NK-92 (cell line): ENCODE data around the gene SEMA4C.

Experiments used
- DNase-seq: peaks from one replicate; lab custom pipeline; 2025; ENCODE audit not compliant: unreplicated experiment; lab: John Stamatoyannopoulos, UW

Gene SEMA4C, protein sequence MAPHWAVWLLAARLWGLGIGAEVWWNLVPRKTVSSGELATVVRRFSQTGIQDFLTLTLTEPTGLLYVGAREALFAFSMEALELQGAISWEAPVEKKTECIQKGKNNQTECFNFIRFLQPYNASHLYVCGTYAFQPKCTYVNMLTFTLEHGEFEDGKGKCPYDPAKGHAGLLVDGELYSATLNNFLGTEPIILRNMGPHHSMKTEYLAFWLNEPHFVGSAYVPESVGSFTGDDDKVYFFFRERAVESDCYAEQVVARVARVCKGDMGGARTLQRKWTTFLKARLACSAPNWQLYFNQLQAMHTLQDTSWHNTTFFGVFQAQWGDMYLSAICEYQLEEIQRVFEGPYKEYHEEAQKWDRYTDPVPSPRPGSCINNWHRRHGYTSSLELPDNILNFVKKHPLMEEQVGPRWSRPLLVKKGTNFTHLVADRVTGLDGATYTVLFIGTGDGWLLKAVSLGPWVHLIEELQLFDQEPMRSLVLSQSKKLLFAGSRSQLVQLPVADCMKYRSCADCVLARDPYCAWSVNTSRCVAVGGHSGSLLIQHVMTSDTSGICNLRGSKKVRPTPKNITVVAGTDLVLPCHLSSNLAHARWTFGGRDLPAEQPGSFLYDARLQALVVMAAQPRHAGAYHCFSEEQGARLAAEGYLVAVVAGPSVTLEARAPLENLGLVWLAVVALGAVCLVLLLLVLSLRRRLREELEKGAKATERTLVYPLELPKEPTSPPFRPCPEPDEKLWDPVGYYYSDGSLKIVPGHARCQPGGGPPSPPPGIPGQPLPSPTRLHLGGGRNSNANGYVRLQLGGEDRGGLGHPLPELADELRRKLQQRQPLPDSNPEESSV

DNA sequence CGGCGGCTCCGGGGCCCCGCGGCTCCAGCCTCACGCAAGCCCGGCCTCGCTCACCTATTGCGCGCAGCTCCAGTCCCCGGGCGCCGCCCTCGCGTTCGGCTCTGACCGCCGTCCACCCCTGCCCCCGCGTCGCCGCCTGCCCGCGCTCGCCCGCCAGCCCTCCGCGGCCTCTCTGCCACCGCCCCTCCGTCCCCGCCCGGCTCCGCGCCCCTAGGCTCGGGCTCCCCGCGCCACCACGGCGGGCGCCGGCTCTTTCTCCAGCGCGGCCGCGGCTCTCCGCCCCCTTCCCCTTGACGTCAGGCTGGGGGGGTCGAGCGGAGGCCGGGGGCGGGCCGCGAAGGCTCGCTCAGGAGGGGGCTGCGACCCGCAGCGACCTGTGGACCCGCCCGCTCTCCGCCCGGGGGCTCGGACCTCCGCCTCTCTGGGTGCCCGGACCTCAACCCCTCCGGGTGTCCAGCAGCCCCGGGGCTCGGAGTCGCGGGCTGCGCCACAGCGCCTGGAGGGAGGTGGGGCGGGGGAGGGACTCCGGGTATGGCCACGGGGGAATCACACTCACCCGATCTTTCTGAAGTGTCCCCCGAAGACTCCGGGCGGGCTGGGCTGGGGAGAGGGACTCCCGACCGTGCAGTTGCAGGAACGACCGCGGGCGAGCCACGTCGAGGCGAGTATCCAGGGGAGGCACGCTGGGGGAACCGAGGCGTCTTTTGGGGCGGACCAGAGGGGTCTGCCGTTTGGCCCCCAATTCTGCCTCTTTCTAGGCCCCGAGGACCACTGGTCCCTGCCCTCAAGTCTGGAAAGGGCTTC, at the start of gene SEMA4C:
TSS of gene SEMA4C (minus strand) at position 259 of the 804 bp plus-strand sequence. CDS start 2,194 bp downstream, outside the sequence.
- no peak for DNase-seq

DNA sequence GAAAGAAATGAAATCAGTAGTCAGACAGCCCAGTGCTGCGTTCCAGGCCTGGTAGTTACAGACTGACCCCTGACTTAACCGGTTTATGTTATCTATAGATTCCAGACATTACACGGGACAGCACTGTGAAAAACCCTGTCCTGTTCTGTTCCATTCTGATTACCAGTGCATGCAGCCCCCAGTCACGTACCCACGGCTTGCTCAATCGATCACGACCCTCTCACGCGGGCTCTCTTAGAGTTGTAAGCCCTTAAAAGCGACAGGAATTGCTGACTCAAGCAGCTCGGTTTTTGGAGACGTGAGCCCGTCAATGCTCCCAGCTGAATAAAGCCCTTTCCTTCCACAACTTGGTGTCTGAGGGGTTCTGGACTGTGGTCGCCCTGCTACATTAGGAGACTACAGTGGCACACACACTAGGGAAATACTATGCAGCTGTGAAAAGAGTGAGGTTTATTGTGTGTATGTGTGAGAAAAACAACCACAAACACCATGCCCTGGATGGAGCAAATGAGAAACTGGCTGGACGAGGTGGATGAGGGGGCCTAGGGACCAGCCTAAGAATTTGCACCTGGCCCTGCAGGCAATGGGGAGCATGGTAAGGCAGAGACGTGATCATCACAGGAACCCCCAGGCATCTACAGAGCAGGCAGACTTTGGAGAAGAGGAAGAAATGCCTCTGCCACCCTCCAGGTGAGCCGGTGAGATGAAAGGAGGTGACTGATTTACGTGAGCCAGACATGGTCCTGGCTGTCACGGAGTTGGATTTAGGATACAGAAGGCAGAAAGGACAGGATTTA, 49.1 kb upstream of the SEMA4C start:
- DNase-seq, result no peak

DNA sequence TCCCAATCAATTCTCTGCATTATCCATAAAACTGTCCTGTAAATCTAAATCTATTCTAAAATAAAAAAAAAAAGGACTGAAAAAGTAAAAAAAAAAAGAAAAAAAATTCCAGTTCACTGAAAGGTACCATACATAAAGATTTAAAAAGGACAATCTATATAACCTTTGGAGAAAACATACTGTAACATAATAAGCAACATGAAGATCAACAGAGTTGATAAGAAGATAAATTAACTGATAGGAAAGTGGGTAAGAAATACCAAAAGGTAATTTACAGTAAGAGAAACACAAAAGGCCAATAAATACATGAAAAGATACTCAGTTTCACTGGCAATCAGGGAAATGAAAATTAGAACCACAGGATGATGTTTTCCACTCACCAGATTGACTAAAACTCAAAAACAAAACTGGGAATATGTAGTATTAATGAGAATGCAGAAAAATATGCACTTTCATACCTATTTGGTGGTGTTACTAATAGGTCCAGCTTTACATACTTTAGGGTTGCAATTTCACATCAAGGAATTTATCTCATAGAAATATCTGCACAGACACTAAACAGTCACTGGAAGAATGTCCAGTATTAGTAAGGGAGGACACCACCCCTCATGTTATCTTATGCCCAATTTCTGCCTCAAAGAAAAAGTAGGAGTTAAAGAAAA, 48.3 kb upstream of the SEMA4C start:
- DNase-seq, result no peak

DNA sequence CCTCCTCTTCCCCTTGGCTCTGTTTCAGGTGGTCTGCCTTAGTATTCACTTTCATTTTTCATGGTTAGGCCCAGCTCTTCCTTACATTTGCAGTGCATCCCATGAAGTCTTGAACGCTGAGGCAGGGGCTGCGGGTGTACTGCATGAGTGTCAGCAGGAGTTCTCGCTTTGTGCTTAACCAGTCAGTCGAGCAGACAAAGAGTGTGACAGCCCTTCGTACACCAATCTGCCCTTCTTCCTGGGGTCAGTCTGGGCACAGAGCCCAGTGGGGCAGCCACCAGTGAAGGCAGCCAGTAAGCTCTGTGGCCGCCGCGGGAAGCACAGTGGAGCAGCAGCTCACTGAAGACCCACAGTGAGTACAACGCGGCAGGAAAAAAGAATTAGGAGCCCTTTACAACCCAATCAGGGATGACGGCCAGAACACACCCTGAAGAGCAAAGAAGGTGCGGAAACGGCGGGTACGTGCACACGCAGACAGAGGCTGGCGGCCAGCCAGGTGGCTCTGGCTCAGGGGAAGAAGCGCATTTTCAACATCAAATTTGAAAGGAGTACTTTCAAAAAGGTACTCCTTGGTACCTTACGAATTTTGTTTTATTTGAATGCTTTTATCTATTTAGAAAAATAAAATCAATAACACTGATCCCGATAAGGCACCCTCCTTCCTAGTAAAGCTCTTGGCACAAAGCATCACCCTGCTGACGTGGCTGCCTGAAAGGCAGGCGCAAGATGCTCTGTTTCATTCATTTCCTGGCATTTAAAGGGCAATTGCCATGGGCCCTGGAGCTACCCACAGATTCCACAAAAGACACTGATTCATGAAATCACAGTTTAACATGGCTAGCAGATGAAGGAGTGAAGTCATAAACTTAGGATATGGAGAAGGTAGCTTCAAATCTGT, 47.0 kb upstream of the SEMA4C start:
- no peak for DNase-seq

DNA sequence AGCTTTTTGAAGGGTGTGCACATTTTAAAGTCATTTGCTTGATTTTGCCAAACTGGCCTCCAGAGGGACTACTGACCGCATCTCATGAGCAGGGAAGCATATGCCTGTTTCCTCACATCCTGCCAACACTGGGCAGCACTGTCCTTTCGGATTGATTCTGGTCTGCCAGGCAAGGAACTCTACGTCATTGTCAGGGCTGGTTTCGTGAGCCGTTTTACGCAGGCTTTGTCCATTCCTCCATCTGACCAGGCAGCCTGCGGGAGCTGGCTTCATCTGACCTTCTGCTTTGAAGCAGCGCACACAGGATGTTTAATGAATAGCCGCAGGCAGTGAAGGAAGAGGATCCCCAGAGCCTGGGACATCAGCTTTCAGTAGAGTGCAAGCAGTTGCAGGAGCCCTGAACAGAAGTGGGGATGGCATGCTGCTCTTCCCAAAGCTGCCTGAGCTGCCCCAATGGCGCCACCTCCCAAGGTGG, 46.3 kb upstream of the SEMA4C start:
- DNase-seq, result no peak

DNA sequence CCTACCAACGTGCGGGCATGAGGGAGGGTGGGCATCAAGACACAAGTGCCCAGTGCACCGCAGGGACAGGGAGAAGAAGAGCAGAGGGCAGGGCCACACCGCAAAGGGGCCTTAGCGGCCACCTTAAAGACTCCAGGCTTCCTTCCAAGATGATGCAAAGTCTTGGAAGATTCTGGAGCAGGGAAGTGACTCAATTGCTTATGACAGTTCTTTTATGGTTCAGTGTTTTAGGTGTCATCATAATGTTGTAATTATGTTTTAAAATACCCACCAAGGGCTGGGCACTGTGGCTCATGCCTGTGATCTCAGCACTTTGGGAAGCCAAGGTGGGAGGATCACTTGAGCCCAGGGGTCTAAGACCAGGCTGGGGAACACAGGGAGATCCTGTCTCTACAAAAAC, 44.5 kb upstream of the SEMA4C start:
- no peak for DNase-seq

DNA sequence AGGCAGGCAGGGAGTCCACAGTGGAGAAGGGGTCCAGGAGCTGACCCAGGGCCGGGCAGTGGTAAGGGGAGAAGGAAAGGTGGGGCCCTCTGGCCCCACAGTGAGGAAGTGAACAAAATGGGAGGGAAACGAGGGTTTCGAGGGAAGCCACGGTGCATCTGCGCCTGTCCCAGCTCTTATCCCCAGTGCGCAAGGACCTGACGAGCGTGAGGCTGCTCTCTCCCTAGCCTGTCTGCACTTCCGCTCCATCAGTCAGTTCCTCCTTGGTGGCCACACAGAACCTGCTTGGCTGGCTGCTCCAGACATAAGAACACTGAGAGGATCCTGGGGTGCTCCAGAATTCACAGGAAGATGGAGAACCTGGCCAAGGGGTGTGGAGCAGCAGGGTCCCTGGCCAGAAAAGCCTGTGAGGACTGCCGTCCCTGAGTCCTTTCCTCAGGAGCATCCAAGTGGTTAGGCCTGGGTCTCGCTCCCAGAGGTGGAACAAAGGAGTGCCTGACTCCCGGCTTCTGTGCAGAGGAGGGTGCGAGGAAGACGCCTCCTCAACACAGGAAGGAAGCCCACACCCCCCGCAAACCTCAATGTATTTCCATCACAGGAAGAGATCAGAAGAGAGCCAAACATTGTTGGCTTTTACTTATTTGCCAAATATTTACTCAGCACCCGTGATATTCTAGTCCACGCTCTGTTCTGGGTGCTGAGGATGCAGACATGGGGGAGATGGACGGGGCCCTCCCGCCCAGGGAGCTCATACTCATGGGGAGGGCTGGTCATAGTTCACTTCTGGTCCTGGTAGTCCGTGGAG, 43.7 kb upstream of the SEMA4C start:
- DNase-seq, result no peak

DNA sequence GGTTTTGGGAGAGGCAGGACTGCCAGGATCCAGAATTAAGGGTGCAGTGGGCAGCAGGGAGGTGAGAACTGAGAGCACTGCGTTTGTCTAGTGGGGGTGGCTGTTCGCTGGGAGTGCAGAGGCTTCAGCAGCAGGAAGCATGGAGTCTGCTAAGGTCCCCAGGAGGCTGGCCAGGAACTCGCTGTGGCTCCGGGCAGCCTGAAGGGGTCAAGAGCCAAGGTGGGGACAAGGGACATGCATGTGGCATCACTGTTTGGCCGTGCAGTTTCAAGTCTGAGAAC, 43.2 kb upstream of the SEMA4C start:
- no peak for DNase-seq

DNA sequence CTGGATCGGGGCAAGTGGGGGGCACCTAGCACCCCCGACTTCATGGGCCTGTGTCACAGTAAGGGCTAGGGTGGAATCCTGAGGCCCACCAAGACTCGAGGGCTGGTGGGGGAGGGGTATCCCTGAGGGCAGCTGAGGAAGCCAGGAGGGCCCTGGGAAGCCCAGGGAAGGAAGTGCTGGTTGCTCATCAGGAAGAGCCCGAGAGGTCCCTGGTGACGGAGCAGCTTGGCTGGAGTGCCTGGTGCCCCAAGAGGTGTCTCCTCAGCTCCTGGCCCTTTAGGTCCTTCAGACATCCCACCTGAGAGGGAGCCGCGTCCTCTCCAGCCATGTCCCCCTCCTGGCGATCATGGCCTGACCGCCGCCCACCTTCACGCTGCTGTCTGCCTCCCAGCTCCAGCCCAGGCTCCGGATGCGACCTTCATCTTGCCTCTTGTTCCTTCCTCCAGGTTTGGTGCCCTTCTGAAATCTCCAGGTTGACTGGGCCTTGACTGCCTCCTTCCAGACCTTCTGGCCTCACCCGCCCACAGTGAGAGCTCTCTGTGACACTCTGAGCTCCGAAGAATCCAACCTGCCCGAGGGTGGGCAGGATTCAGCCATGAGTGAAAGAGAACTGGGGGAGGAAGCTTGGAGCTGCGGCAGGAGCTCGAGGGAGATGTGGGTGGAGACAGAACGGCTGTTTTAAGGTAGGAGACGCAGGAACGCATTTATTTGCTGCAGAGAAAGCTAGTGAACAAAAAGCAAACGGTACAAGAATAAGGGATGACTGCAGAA, 42.7 kb upstream of the SEMA4C start:
- DNase-seq, result no peak

DNA sequence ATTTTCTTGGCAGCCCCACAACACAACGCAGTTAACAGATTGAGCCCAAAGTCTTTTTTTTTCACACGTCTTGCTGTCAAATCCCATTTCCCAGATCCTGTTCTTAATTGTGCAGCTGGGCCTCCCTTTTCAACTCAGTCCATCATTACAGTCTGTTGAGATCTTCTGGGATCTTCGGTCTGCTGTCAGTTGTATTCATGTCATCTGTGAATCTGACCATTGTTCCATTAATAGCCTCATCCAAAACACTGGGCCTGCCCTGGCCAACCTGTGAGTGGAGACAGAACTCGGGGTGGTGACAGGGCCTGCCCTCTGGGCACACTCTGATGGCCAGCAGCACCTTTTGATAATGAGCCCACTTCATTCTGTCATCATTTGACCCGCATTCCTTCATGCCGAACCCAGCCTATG, 39.7 kb upstream of the SEMA4C start:
- no peak for DNase-seq

DNA sequence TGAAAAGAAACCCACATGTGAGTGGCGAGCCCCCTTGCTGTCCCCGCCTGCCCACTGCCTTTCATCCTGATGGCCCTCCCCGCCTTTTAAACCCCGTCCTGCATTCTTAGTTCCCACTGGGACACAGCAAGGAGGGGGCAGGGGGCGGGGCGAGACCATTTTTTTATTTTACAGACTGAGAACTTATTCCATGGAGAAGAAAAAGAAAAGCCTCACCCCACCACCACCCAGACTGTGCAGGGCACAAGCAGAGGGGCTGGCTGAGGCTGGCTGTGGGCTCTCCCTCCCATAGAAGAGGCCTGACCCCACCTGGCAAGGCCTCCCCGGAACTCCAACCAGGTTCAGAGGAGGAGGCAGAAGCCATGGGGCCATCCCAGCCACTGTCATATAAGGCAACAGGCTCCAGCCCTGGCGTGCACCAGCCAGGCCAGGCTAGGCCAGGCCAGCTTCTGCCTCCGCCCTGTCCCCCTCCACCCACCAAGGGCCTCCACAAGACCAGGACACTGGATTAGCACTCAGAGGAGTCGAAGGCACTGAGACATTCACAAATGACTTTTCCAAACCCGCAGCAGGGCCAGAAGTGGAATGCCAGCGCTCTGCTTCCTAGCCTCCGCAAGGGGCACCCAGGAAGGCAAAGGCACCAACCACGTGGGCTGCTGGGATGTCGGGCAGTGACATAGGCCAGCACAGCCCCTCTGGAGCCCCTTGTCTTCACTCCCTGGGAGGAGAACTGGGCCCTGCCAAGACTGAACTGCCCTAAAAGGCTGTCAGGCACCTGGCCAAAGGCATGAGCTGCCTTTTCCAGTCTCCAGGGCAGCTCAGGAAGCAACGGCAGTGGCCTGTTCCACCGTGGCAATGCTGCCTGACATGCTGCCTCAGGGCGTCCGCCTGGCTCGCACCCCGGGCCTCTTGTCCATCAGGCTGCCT, 37.5 kb upstream of the SEMA4C start:
- DNase-seq, result no peak

DNA sequence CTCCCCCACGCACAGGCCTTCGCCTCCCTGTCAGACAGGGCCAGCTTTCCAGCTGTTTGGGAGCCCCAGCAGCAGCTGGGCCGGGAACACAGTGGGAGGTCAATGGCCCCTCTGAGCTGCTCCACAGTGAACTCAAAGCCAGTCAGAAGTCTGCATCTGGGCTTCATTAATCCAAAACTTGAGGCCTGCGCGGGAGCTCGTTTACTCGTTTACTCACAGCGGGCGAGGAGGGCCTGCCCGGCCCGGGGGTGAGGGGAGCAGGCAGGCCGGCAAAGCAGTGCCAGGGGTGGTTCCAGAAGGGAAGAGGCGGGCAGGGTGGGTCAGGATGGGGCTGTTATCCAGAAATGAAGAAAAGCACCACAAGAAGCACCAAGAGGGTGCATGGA, 36.8 kb upstream of the SEMA4C start:
- DNase-seq, result no peak

DNA sequence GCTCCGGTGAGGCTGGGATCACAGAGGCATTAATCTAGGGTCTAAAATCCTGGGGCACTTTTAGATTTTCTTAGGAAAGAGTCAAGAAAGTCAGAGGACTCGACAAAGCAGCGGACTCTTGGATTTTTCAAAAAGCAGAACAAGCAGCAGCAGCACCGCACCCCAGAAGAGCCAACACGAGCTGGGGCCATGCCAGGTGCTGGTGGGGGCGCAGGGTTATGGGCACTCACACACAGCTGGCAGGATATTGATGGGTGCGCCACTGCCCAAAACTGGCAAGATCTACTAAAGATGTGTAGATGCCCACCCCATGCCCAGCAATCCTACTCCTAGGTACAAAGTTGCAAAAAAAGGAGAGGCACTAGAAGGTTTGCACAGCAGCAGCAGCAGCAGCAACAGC, 33.9 kb upstream of the SEMA4C start:
- DNase-seq, result no peak

DNA sequence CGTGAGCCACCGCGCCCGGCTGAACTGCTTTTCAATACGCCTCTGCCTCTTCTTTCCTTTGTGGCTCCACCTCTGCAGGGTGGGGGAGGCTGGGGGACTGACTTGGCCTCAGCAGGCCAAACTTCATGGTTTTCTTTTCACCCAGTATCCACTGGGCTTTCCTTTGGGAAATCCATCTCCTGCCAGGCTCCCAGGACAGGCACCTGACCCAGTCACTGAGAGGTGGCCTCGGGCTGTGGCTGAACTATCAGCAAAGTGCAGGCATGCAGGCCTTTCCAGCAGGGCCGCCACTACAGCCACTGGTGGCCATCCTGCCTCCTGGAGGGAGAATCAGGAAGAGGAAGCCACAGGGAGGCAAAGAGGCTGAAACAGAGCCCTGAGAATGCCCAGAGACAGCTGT, 33.4 kb upstream of the SEMA4C start:
- DNase-seq, result no peak

DNA sequence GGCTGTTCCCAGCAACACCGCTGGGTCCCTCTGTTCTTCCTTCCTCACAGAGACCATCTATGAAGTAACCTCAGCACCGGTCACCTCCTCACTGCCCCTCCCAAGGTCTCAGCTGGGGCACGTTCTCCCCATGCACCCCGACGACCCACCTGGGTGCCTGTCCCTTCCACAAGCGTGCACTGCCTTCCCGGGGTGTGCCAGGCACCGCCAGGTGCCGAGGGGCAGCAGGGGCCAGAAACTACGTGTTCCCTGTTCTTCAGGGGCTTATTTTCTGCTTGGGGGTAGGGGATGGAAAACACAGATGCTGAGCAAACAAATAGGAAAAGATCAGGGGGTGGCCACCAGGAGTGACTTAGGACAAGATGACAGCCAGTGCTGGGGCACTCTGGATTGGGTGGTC, 30.4 kb upstream of the SEMA4C start:
- DNase-seq, result no peak

DNA sequence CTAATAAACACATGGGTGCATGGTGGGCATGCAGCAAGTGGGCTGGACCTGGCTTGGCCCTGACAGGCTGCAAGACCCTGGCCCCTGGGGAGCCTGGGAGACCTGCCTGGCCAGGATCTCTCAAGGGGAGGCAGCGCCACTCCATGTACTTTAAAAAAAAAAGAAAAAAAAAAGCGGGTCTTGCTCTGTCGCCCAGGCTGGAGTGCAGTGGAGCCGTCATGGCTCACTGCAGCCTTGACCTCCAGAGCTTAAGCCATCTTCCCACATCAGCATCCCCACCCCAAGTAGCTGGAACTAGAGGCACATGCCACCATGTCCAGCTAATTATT, 29.5 kb upstream of the SEMA4C start:
- DNase-seq, result no peak
